ENCODE data around the gene SLC6A17.

Gene SLC6A17

DNA sequence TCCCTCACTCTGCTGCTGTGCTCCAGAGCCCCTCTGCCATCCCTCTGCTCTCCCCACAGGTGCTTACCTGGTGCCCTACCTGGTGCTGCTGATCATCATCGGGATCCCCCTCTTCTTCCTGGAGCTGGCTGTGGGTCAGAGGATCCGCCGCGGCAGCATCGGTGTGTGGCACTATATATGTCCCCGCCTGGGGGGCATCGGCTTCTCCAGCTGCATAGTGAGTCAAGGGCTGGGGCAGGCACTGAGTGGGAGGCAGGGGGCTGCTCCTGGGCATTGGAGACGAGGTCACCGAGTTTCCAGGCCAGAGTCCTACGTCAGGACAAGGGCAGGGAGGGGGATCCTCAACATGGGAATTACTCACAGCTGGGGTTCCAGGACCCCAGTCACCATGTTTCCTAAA lies 21.7 kb downstream of the SLC6A17 start:
- no peaks in the 10 kb centered on the region for H3K9me2 ChIP-seq (replicated peaks; ENCODE audit: insufficient read depth, low read length)
- no peak overlapping the region for H3K4me3 ChIP-seq (ENCODE audit: low read length)
- DNase-seq = no peak
- no peak overlapping the region for H2AFZ ChIP-seq (ENCODE audit: low read length)
- H3K27ac ChIP-seq (ENCODE audit: low read length) = no peak overlapping the region
- H3F3A ChIP-seq (ENCODE audit: insufficient read depth, low read length) = no peaks in the 10 kb centered on the region
- H3K4me2 ChIP-seq (ENCODE audit: low read depth, low read length) = no peak overlapping the region
- no peaks in the 10 kb centered on the region for H3K9me3 ChIP-seq (replicated peaks; ENCODE audit: insufficient read depth, low read length)
- no peaks in the 10 kb centered on the region for H3K36me3 ChIP-seq (replicated peaks; ENCODE audit: insufficient read depth, low read length)
- no peaks in the 10 kb centered on the region for H3K4me1 ChIP-seq (ENCODE audit: low read length)
- TF ChIP-seq, protein P1, sequence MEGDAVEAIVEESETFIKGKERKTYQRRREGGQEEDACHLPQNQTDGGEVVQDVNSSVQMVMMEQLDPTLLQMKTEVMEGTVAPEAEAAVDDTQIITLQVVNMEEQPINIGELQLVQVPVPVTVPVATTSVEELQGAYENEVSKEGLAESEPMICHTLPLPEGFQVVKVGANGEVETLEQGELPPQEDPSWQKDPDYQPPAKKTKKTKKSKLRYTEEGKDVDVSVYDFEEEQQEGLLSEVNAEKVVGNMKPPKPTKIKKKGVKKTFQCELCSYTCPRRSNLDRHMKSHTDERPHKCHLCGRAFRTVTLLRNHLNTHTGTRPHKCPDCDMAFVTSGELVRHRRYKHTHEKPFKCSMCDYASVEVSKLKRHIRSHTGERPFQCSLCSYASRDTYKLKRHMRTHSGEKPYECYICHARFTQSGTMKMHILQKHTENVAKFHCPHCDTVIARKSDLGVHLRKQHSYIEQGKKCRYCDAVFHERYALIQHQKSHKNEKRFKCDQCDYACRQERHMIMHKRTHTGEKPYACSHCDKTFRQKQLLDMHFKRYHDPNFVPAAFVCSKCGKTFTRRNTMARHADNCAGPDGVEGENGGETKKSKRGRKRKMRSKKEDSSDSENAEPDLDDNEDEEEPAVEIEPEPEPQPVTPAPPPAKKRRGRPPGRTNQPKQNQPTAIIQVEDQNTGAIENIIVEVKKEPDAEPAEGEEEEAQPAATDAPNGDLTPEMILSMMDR (IDR thresholded peaks at IDR 0.05; ENCODE audit: low read length) = no peak
- no peak for TF ChIP-seq EZH2phosphoT487 (IDR thresholded peaks at IDR 0.05; ENCODE audit: low read length)
- H3K79me2 ChIP-seq (ENCODE audit: low read length) = no peaks in the 10 kb centered on the region
- no peak overlapping the region for H3K9ac ChIP-seq (ENCODE audit: low read length)
- H3K27me3 ChIP-seq (replicated peaks; ENCODE audit: insufficient read depth, low read length) = no peaks in the 10 kb centered on the region
- no peaks in the 10 kb centered on the region for H4K20me1 ChIP-seq (ENCODE audit: insufficient read depth, low read length)

- Histone ChIP-seq H2AFZ (ENCODE audit: low read length) (no peak overlapping the region), H3F3A (ENCODE audit: insufficient read depth, low read length) (no peaks in the 10 kb centered on the region), H3K27ac (ENCODE audit: low read length) (no peak overlapping the region), H3K4me2 (ENCODE audit: low read depth, low read length) (no peak overlapping the region), H3K9ac (ENCODE audit: low read length) (no peak overlapping the region), H3K9me2 (replicated peaks; ENCODE audit: insufficient read depth, low read length) (no peaks in the 10 kb centered on the region), H4K20me1 (ENCODE audit: insufficient read depth, low read length) (no peaks in the 10 kb centered on the region), H3K36me3 (replicated peaks; ENCODE audit: insufficient read depth, low read length) (no peaks in the 10 kb centered on the region), H3K4me1 (ENCODE audit: low read length) (no peaks in the 10 kb centered on the region), H3K79me2 (ENCODE audit: low read length) (no peaks in the 10 kb centered on the region), H3K9me3 (replicated peaks; ENCODE audit: insufficient read depth, low read length) (no peaks in the 10 kb centered on the region), H3K27me3 (replicated peaks; ENCODE audit: insufficient read depth, low read length) (no peaks in the 10 kb centered on the region), H3K4me3 (ENCODE audit: low read length) (no peak overlapping the region)
- DNase-seq = no peak
- no peak for TF ChIP-seq EZH2 (optimal IDR thresholded peaks at IDR 0.05; ENCODE audit: low read depth, low read length)
- TF ChIP-seq EZH2phosphoT487 (IDR thresholded peaks at IDR 0.05; ENCODE audit: low read length) = no peak
- TF ChIP-seq, protein P1 (IDR thresholded peaks at IDR 0.05; ENCODE audit: low read length) = no peak
These were observed 23.3 kb downstream of the SLC6A17 start for GRCh38 chr1:110173466-110174105.

GRCh38 chr1:110174961-110175360 lies 24.7 kb downstream of the SLC6A17 start:
- Histone ChIP-seq H2AFZ (ENCODE audit: low read length) (no peak overlapping the region), H3K4me1 (ENCODE audit: low read length) (no peaks in the 10 kb centered on the region), H3K79me2 (ENCODE audit: low read length) (no peaks in the 10 kb centered on the region), H3K4me2 (ENCODE audit: low read depth, low read length) (no peak overlapping the region), H3K9ac (ENCODE audit: low read length) (no peak overlapping the region), H3K4me3 (ENCODE audit: low read length) (no peak overlapping the region), H3K36me3 (replicated peaks; ENCODE audit: insufficient read depth, low read length) (no peaks in the 10 kb centered on the region), H3K9me2 (replicated peaks; ENCODE audit: insufficient read depth, low read length) (no peaks in the 10 kb centered on the region), H4K20me1 (ENCODE audit: insufficient read depth, low read length) (no peaks in the 10 kb centered on the region), H3F3A (ENCODE audit: insufficient read depth, low read length) (no peaks in the 10 kb centered on the region), H3K9me3 (replicated peaks; ENCODE audit: insufficient read depth, low read length) (no peaks in the 10 kb centered on the region), H3K27me3 (replicated peaks; ENCODE audit: insufficient read depth, low read length) (no peaks in the 10 kb centered on the region), H3K27ac (ENCODE audit: low read length) (no peak overlapping the region)
- TF ChIP-seq EZH2 (optimal IDR thresholded peaks at IDR 0.05; ENCODE audit: low read depth, low read length) = no peak
- no peak for TF ChIP-seq EZH2phosphoT487 (IDR thresholded peaks at IDR 0.05; ENCODE audit: low read length)
- TF ChIP-seq, protein P1 (IDR thresholded peaks at IDR 0.05; ENCODE audit: low read length) = no peak
- no peak for DNase-seq

Measured in MM.1S (cell line).